GM18520 (cell line): ENCODE data around the gene SLC25A17.
"Not testable (repeated sequence)": the region's sequence is repeated elsewhere in the genome, so short reads cannot be mapped to it uniquely, and the experiment has no call there.

Experiments
- ATAC-seq: cut with Tn5 transposase; IDR thresholded peaks from one replicate; pipeline ENCODE4 v1.9.1; 2021; ENCODE audit not compliant: unreplicated experiment

SLC25A17 gene

GRCh38 chr22:40721266-40721665 lies 97.9 kb downstream of the SLC25A17 start:
- ATAC-seq, result no peak

- ATAC-seq, result no peak
Observed at GRCh38 chr22:40720538-40721256, 98.4 kb downstream of the SLC25A17 start.

GRCh38 chr22:40720156-40720537 lies 99.0 kb downstream of the SLC25A17 start:
- not testable (repeated sequence) for ATAC-seq
